ENCODE measurements around the gene PAH. TPM values are rescaled to one million over a fixed set of nuclear protein-coding genes. Genes with fewer than 3 reads are reported as not detected.

The PAH gene
- polyA plus RNA-seq (2013, experiment 1 of 2): 0.11 TPM
- polyA plus RNA-seq (2013, experiment 2 of 2): 0.06 TPM

GRCh38 chr12:102917026-102917787 is at the start of gene PAH:
Gene PAH, minus strand, starts transcription at chr12:102917244. Its CDS starts 114 bp downstream, at chr12:102917130.
- DNase-seq (ENCODE audit: low spot score): peak; percentile 23
- Histone ChIP-seq H3K27ac (replicated peaks; ENCODE audit: low read length) (no peak within 1 kb of the TSS), H2BK120ac (ENCODE audit: low read depth, low read length) (no peak within 1 kb of the TSS), H3K4me2 (ENCODE audit: insufficient read depth, low read length, poor library complexity, severe bottlenecking) (peak within 1 kb of the TSS; percentile 59), H4K8ac (ENCODE audit: low read depth, low read length) (no peak within 1 kb of the TSS), H3K4ac (ENCODE audit: low read length) (no peak within 1 kb of the TSS), H3K23ac (ENCODE audit: low read depth, low read length, poor library complexity) (peak within 1 kb of the TSS; percentile 56), H3K18ac (ENCODE audit: low read length) (peak within 1 kb of the TSS; percentile 63), H4K91ac (ENCODE audit: low read depth, low read length, poor library complexity) (no peak within 1 kb of the TSS), H3K4me3 (ENCODE audit: low read length in 2 of 2) (peak within 1 kb of the TSS in 1 of 2 donors; percentile 62), H3K36me3 (replicated peaks in 1 of 2; ENCODE audit: control insufficient read depth in 2 of 2, insufficient read depth in 2 of 2, low read length in 2 of 2) (no peaks in the 10 kb centered on the region), H3K27me3 (ENCODE audit: control insufficient read depth in 3 of 3, insufficient read depth in 3 of 3, low read depth in 1 of 3, low read length in 3 of 3) (peaks cover 0 to 4% (median 0%) of the 10 kb centered on the region in 3 experiments), H2BK12ac (ENCODE audit: low read length) (no peak within 1 kb of the TSS), H3K4me1 (ENCODE audit: control insufficient read depth in 2 of 2, insufficient read depth in 1 of 2, low read depth in 1 of 2, low read length in 2 of 2) (peaks cover 0 to 3% of the 10 kb centered on the region in 2 donors), H3K9ac (ENCODE audit: low read depth, low read length, poor library complexity) (peak within 1 kb of the TSS; percentile 18), H3K14ac (ENCODE audit: low read length) (no peak within 1 kb of the TSS), H3K79me1 (ENCODE audit: low read depth, low read length) (no peaks in the 10 kb centered on the region), H2BK15ac (ENCODE audit: low read length) (peak within 1 kb of the TSS; percentile 76), H2AFZ (ENCODE audit: low read length) (peak within 1 kb of the TSS; percentile 41), H2BK5ac (ENCODE audit: low read length) (peak within 1 kb of the TSS; percentile 79), H3K9me3 (replicated peaks in 1 of 2; ENCODE audit: control insufficient read depth in 2 of 2, insufficient read depth in 1 of 2, low read depth in 1 of 2, low read length in 2 of 2) (no peaks in the 10 kb centered on the region), H2AK5ac (ENCODE audit: low read depth, low read length) (no peak within 1 kb of the TSS)
- WGBS, 2 donors (ENCODE audit: extremely low coverage in 2 of 2, insufficient read length in 2 of 2, insufficient replicate concordance in 1 of 2): no CpG with 5 or more reads among the region's 30 CpGs

GRCh38 chr12:102966200-102966863 is 49.3 kb upstream of the PAH start:
- no peak overlapping the region for H3K4ac ChIP-seq (ENCODE audit: low read length)
- H3K4me1 ChIP-seq (ENCODE audit: control insufficient read depth in 2 of 2, insufficient read depth in 1 of 2, low read depth in 1 of 2, low read length in 2 of 2): peaks cover 2 to 9% of the 10 kb centered on the region in 2 donors
- no peak overlapping the region for H3K18ac ChIP-seq (ENCODE audit: low read length)
- H2BK5ac ChIP-seq (ENCODE audit: low read length): no peak overlapping the region
- no peak overlapping the region for H4K91ac ChIP-seq (ENCODE audit: low read depth, low read length, poor library complexity)
- no peak overlapping the region for H3K27ac ChIP-seq (replicated peaks; ENCODE audit: low read length)
- WGBS, 2 donors (ENCODE audit: extremely low coverage in 2 of 2, insufficient read length in 2 of 2, insufficient replicate concordance in 1 of 2): no CpG with 5 or more reads among the region's 12 CpGs
- no peak overlapping the region for H2AFZ ChIP-seq (ENCODE audit: low read length)
- no peak overlapping the region for H2AK5ac ChIP-seq (ENCODE audit: low read depth, low read length)
- H3K9me3 ChIP-seq (replicated peaks in 1 of 2; ENCODE audit: control insufficient read depth in 2 of 2, insufficient read depth in 1 of 2, low read depth in 1 of 2, low read length in 2 of 2): peaks cover 9 to 11% of the 10 kb centered on the region in 2 donors
- peaks cover 2 to 69% (median 51%) of the 10 kb centered on the region in 3 experiments for H3K27me3 ChIP-seq (ENCODE audit: control insufficient read depth in 3 of 3, insufficient read depth in 3 of 3, low read depth in 1 of 3, low read length in 3 of 3)
- no peak overlapping the region for H3K9ac ChIP-seq (ENCODE audit: low read depth, low read length, poor library complexity)
- H3K4me2 ChIP-seq (ENCODE audit: insufficient read depth, low read length, poor library complexity, severe bottlenecking): no peak overlapping the region
- no peaks in the 10 kb centered on the region for H3K79me1 ChIP-seq (ENCODE audit: low read depth, low read length)
- H2BK15ac ChIP-seq (ENCODE audit: low read length): no peak overlapping the region
- H3K23ac ChIP-seq (ENCODE audit: low read depth, low read length, poor library complexity): no peak overlapping the region
- H2BK120ac ChIP-seq (ENCODE audit: low read depth, low read length): no peak overlapping the region
- H3K36me3 ChIP-seq (replicated peaks in 1 of 2; ENCODE audit: control insufficient read depth in 2 of 2, insufficient read depth in 2 of 2, low read length in 2 of 2): no peaks in the 10 kb centered on the region
- H4K8ac ChIP-seq (ENCODE audit: low read depth, low read length): no peak overlapping the region
- H3K4me3 ChIP-seq (ENCODE audit: low read length in 2 of 2): no peak overlapping the region
- no peak overlapping the region for H2BK12ac ChIP-seq (ENCODE audit: low read length)
- DNase-seq (ENCODE audit: low spot score): no peak
- no peak overlapping the region for H3K14ac ChIP-seq (ENCODE audit: low read length)

- Histone ChIP-seq H3K4ac (ENCODE audit: low read length) (no peak overlapping the region), H3K27ac (replicated peaks; ENCODE audit: low read length) (no peak overlapping the region), H2BK120ac (ENCODE audit: low read depth, low read length) (no peak overlapping the region), H3K4me2 (ENCODE audit: insufficient read depth, low read length, poor library complexity, severe bottlenecking) (peak overlapping the region; percentile 73), H2BK12ac (ENCODE audit: low read length) (no peak overlapping the region), H4K8ac (ENCODE audit: low read depth, low read length) (no peak overlapping the region), H2AK5ac (ENCODE audit: low read depth, low read length) (no peak overlapping the region), H3K9ac (ENCODE audit: low read depth, low read length, poor library complexity) (no peak overlapping the region), H3K14ac (ENCODE audit: low read length) (no peak overlapping the region), H3K9me3 (replicated peaks in 1 of 2; ENCODE audit: control insufficient read depth in 2 of 2, insufficient read depth in 1 of 2, low read depth in 1 of 2, low read length in 2 of 2) (peaks cover 9 to 11% of the 10 kb centered on the region in 2 donors), H3K27me3 (ENCODE audit: control insufficient read depth in 3 of 3, insufficient read depth in 3 of 3, low read depth in 1 of 3, low read length in 3 of 3) (peaks cover 2 to 77% (median 59%) of the 10 kb centered on the region in 3 experiments), H2BK15ac (ENCODE audit: low read length) (no peak overlapping the region), H3K79me1 (ENCODE audit: low read depth, low read length) (no peaks in the 10 kb centered on the region), H3K4me3 (ENCODE audit: low read length in 2 of 2) (peak overlapping the region in 1 of 2 donors; percentile 49), H2AFZ (ENCODE audit: low read length) (no peak overlapping the region), H3K18ac (ENCODE audit: low read length) (no peak overlapping the region), H2BK5ac (ENCODE audit: low read length) (no peak overlapping the region), H3K23ac (ENCODE audit: low read depth, low read length, poor library complexity) (no peak overlapping the region), H3K36me3 (replicated peaks in 1 of 2; ENCODE audit: control insufficient read depth in 2 of 2, insufficient read depth in 2 of 2, low read length in 2 of 2) (no peaks in the 10 kb centered on the region), H3K4me1 (ENCODE audit: control insufficient read depth in 2 of 2, insufficient read depth in 1 of 2, low read depth in 1 of 2, low read length in 2 of 2) (peaks cover 2 to 10% of the 10 kb centered on the region in 2 donors), H4K91ac (ENCODE audit: low read depth, low read length, poor library complexity) (no peak overlapping the region)
- no peak for DNase-seq (ENCODE audit: low spot score)
- WGBS, 2 donors (ENCODE audit: extremely low coverage in 2 of 2, insufficient read length in 2 of 2, insufficient replicate concordance in 1 of 2): no CpG with 5 or more reads among the region's 38 CpGs
Measured at GRCh38 chr12:102965281-102966155, 48.5 kb upstream of the PAH start.

All from neuronal stem cell (in vitro differentiated cells).